Smooth muscle cell (in vitro differentiated cells): ENCODE measurements around the gene FBXO4. TPM values are rescaled to one million over a fixed set of nuclear protein-coding genes. Genes with fewer than 3 reads are reported as not detected.

Source experiments
- DNase-seq: peaks from one replicate; lab custom pipeline; 2025; ENCODE audit not compliant: unreplicated experiment; lab: John Stamatoyannopoulos, UW
- H2AFZ ChIP-seq: fragments of 200-600 bp; sonication (generic); 2 replicates; pipeline ENCODE4 v1.6.0; 2016; ENCODE audit warnings: antibody characterized with exemption, low read depth, mild to moderate bottlenecking
- H3F3A ChIP-seq: fragments of 200-600 bp; sonication (generic); 2 replicates; pipeline ENCODE4 v1.6.0; 2017; ENCODE audit warnings: antibody characterized with exemption, low read depth
- H3K27ac ChIP-seq: fragments of 200-600 bp; sonication (generic); 2 replicates; pipeline ENCODE4 v1.5.1; 2016; ENCODE audit warnings: low read depth, mild to moderate bottlenecking
- H3K27me3 ChIP-seq: fragments of 200-600 bp; sonication (generic); 2 replicates; pipeline ENCODE4 v1.6.1; 2016; ENCODE audit warnings: low read depth, mild to moderate bottlenecking
- H3K36me3 ChIP-seq: fragments of 200-600 bp; sonication (generic); 2 replicates; pipeline ENCODE4 v1.5.1; 2016; ENCODE audit warnings: low read depth
- H3K4me1 ChIP-seq: fragments of 200-600 bp; sonication (generic); 2 replicates; pipeline ENCODE4 v1.5.1; 2016; ENCODE audit warnings: low read depth
- H3K4me2 ChIP-seq: fragments of 200-600 bp; sonication (generic); 2 replicates; pipeline ENCODE4 v1.6.0; 2016; ENCODE audit warnings: mild to moderate bottlenecking
- H3K4me3 ChIP-seq: fragments of 200-600 bp; sonication (generic); 2 replicates; pipeline ENCODE4 v1.5.1; 2016; ENCODE audit warnings: mild to moderate bottlenecking
- H3K79me2 ChIP-seq: fragments of 200-600 bp; sonication (generic); 2 replicates; pipeline ENCODE4 v1.6.0; 2016; ENCODE audit warnings: low read depth, mild to moderate bottlenecking
- H3K9ac ChIP-seq: fragments of 200-600 bp; sonication (generic); 2 replicates; pipeline ENCODE4 v1.6.0; 2016; ENCODE audit warnings: low read depth
- H3K9me3 ChIP-seq: fragments of 200-600 bp; sonication (generic); replicated peaks from 2 replicates; pipeline ENCODE4 v1.5.1; 2016; ENCODE audit warnings: low read depth
- H4K20me1 ChIP-seq: fragments of 200-600 bp; sonication (generic); 2 replicates; pipeline ENCODE4 v1.6.0; 2016; ENCODE audit warnings: low read depth
- WGBS: methylation state at CpG from one replicate; pipeline ENCODE4 v1.1.7; 2016; ENCODE audit warnings: low lambda C conversion rate; 5-methylcytosine and 5-hydroxymethylcytosine counted together
- polyA plus RNA-seq: library from polyadenylated mRNA; unstranded; fragments of >200 nt; fragmentation: Nextera tagmentation; extraction: Ambion mirVana; gene quantifications from 2 replicates; pipeline ENCODE4 v1.2.1, GENCODE V29; 2016
- total RNA-seq: library from RNA; depleted of rRNA; stranded (reverse); fragments of >200 nt; gene quantifications from 2 replicates; pipeline ENCODE4 v1.2.3, GENCODE V29; 2014
- TF ChIP-seq, protein P1 (sequence below): fragments of 200-600 bp; sonication (generic); IDR thresholded peaks from 2 replicates; pipeline ENCODE4 v1.5.1; 2017; ENCODE audit warnings: borderline replicate concordance, mild to moderate bottlenecking, antibody characterized with exemption; ENCODE audit not compliant: insufficient read depth, poor library complexity, severe bottlenecking

The FBXO4 gene
- total and polyA plus RNA-seq, 2 experiments from 2014 or later: 10.3 to 22.9 TPM

GRCh38 chr5:41961736-41962135, 36.7 kb downstream of the FBXO4 start:
- 65% methylated on average over 1 of the region's 1 CpG for WGBS
- no peak overlapping the region for H3K4me2 ChIP-seq
- no peak overlapping the region for H2AFZ ChIP-seq
- H3K27ac ChIP-seq: no peak overlapping the region
- TF ChIP-seq, protein P1, sequence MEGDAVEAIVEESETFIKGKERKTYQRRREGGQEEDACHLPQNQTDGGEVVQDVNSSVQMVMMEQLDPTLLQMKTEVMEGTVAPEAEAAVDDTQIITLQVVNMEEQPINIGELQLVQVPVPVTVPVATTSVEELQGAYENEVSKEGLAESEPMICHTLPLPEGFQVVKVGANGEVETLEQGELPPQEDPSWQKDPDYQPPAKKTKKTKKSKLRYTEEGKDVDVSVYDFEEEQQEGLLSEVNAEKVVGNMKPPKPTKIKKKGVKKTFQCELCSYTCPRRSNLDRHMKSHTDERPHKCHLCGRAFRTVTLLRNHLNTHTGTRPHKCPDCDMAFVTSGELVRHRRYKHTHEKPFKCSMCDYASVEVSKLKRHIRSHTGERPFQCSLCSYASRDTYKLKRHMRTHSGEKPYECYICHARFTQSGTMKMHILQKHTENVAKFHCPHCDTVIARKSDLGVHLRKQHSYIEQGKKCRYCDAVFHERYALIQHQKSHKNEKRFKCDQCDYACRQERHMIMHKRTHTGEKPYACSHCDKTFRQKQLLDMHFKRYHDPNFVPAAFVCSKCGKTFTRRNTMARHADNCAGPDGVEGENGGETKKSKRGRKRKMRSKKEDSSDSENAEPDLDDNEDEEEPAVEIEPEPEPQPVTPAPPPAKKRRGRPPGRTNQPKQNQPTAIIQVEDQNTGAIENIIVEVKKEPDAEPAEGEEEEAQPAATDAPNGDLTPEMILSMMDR: no peak
- H4K20me1 ChIP-seq: no peaks in the 10 kb centered on the region
- DNase-seq: no peak
- H3K4me1 ChIP-seq: no peaks in the 10 kb centered on the region
- H3K4me3 ChIP-seq: no peak overlapping the region
- H3K36me3 ChIP-seq: no peaks in the 10 kb centered on the region
- no peaks in the 10 kb centered on the region for H3K9me3 ChIP-seq
- no peaks in the 10 kb centered on the region for H3F3A ChIP-seq
- no peaks in the 10 kb centered on the region for H3K79me2 ChIP-seq
- no peak overlapping the region for H3K9ac ChIP-seq
- H3K27me3 ChIP-seq: no peaks in the 10 kb centered on the region

GRCh38 chr5:41962491-41962890, 37.4 kb downstream of the FBXO4 start:
- no peaks in the 10 kb centered on the region for H3K79me2 ChIP-seq
- WGBS: 90% methylated on average over 3 of the region's 3 CpGs
- H3F3A ChIP-seq: no peaks in the 10 kb centered on the region
- H3K27me3 ChIP-seq: no peaks in the 10 kb centered on the region
- H3K9me3 ChIP-seq: no peaks in the 10 kb centered on the region
- no peak overlapping the region for H3K27ac ChIP-seq
- H2AFZ ChIP-seq: no peak overlapping the region
- no peak overlapping the region for H3K4me2 ChIP-seq
- no peak overlapping the region for H3K4me3 ChIP-seq
- no peaks in the 10 kb centered on the region for H3K36me3 ChIP-seq
- no peaks in the 10 kb centered on the region for H3K4me1 ChIP-seq
- H4K20me1 ChIP-seq: no peaks in the 10 kb centered on the region
- no peak for DNase-seq
- TF ChIP-seq, protein P1: no peak
- H3K9ac ChIP-seq: no peak overlapping the region

DNA sequence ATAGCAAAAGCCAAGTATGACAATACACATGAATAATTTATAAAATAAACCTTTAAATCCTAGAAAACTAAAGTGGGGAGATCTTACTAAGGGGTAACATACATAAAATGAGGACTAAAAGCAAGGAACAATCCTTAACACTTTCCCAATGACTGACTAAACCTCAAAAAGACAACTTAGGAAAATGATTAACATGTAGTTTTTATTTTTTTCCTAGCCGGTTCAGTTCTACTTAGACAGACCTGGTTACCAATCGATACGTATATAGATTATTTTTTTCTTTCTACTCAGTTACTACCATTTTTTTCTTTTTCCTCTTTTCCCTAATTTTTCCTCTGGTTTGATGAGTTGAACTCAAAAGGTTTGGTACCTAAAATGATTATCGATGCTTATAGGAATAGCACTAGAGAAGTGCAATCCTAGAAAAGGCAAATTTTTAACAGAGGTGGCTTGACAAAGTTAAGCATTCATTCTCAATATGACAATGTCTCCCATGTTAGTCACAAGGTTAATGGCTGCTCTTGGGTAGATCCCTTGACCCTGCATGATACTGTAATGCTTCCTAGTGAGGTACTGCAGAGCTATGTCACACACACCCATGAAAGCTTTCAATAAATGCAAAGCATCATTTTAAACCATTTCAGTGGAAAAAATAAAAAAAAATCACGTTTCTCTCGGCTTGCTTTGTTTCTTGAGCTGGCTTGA, 41.5 kb downstream of the FBXO4 start:
- H3K36me3 ChIP-seq: no peaks in the 10 kb centered on the region
- no peak for DNase-seq
- H3K27ac ChIP-seq: no peak overlapping the region
- 84% methylated on average over 6 of the region's 6 CpGs for WGBS
- no peak overlapping the region for H3K4me3 ChIP-seq
- H3K27me3 ChIP-seq: no peaks in the 10 kb centered on the region
- H3K9me3 ChIP-seq: no peaks in the 10 kb centered on the region
- TF ChIP-seq, protein P1: no peak
- no peak overlapping the region for H3K4me2 ChIP-seq
- H2AFZ ChIP-seq: no peak overlapping the region
- H3K79me2 ChIP-seq: no peaks in the 10 kb centered on the region
- H3K9ac ChIP-seq: no peak overlapping the region
- no peaks in the 10 kb centered on the region for H3K4me1 ChIP-seq
- H3F3A ChIP-seq: no peaks in the 10 kb centered on the region
- H4K20me1 ChIP-seq: no peaks in the 10 kb centered on the region

- Histone ChIP-seq H3K9ac (no peak overlapping the region), H3K79me2 (no peaks in the 10 kb centered on the region), H2AFZ (no peak overlapping the region), H3K4me3 (no peak overlapping the region), H3K27ac (no peak overlapping the region), H3F3A (no peaks in the 10 kb centered on the region), H4K20me1 (no peaks in the 10 kb centered on the region), H3K36me3 (no peaks in the 10 kb centered on the region), H3K9me3 (no peaks in the 10 kb centered on the region), H3K4me1 (no peaks in the 10 kb centered on the region), H3K27me3 (no peaks in the 10 kb centered on the region), H3K4me2 (no peak overlapping the region)
- TF ChIP-seq, protein P1: no peak
- no peak for DNase-seq
- WGBS: 98% methylated on average over 3 of the region's 3 CpGs
Measured at GRCh38 chr5:41967401-41967800, 42.3 kb downstream of the FBXO4 start.
